CD14-positive monocyte (primary cell): ENCODE data around the gene CA10. TPM values are rescaled to one million over a fixed set of nuclear protein-coding genes. Genes with fewer than 3 reads are reported as not detected.

ENCODE experiments used
- DNase-seq, 3 donors: peaks; one replicate each; pipeline ENCODE4 v3.0.0-alpha.2; 2011 to 2022
- H2AFZ ChIP-seq: 2 replicates; pipeline ENCODE4 v1.6.0; 2012; ENCODE audit warnings: mild to moderate bottlenecking, low read depth, low read length, inconsistent platforms; ENCODE audit not compliant: insufficient read depth, poor library complexity, severe bottlenecking
- H3K27ac ChIP-seq, 2 donors: 1 replicate in 1 of 2; 2 replicates in 1 of 2; pipeline ENCODE4 v1.5.1; 2012 to 2013; ENCODE audit warnings: low read length in 2 of 2, control low read depth in 1 of 2, inconsistent platforms in 1 of 2, low read depth in 1 of 2, mild to moderate bottlenecking in 1 of 2
- H3K27me3 ChIP-seq, 2 donors: one replicate each; pipeline versions ENCODE4 v1.6.0 to v1.6.1; 2011 to 2013; ENCODE audit warnings: low read length in 2 of 2; ENCODE audit not compliant: control insufficient read depth in 2 of 2, insufficient read depth in 2 of 2
- H3K36me3 ChIP-seq, 2 donors: replicated peaks in 1 of 2; 1 replicate in 1 of 2; 2 replicates in 1 of 2; pipeline versions ENCODE4 v1.5.1 to v1.6.1; 2012 to 2013; ENCODE audit warnings: low read length in 2 of 2, control low read depth in 1 of 2, inconsistent platforms in 1 of 2, mild to moderate bottlenecking in 1 of 2; ENCODE audit not compliant: insufficient read depth in 2 of 2, control insufficient read depth in 1 of 2
- H3K4me1 ChIP-seq, 2 donors: 1 replicate in 1 of 2; 2 replicates in 1 of 2; pipeline versions ENCODE4 v1.5.1 to v1.6.1; 2012 to 2013; ENCODE audit warnings: low read length in 2 of 2, control low read depth in 1 of 2, inconsistent platforms in 1 of 2, mild to moderate bottlenecking in 1 of 2, moderate library complexity in 1 of 2; ENCODE audit not compliant: insufficient read depth in 2 of 2, control insufficient read depth in 1 of 2
- H3K4me2 ChIP-seq: replicated peaks from 2 replicates; pipeline ENCODE3; 2012; ENCODE audit warnings: low read length, moderate library complexity, mild to moderate bottlenecking; ENCODE audit not compliant: poor library complexity, severe bottlenecking; ENCODE audit errors: extremely low read depth
- H3K4me3 ChIP-seq, 3 experiments: fragments of 200-600 bp in 1 of 3; sonication (generic) in 1 of 3; replicated peaks in 1 of 3; 1 replicate in 2 of 3; 2 replicates in 1 of 3; pipeline ENCODE4 v1.5.1; 2011 to 2013; ENCODE audit warnings: low read length in 3 of 3, mild to moderate bottlenecking in 3 of 3, control low read depth in 2 of 3, low read depth in 2 of 3, inconsistent platforms in 1 of 3, moderate library complexity in 1 of 3
- H3K79me2 ChIP-seq: 2 replicates; pipeline ENCODE4 v1.6.0; 2012; ENCODE audit warnings: mild to moderate bottlenecking, control low read depth, inconsistent platforms, low read length, moderate library complexity; ENCODE audit not compliant: insufficient read depth
- H3K9ac ChIP-seq: 2 replicates; pipeline ENCODE4 v1.6.0; 2017; ENCODE audit warnings: low read length, mild to moderate bottlenecking; ENCODE audit not compliant: insufficient read depth, poor library complexity, severe bottlenecking
- H3K9me3 ChIP-seq, 2 donors: replicated peaks in 1 of 2; 1 replicate in 1 of 2; 2 replicates in 1 of 2; pipeline versions ENCODE4 v1.5.1 to v1.6.1; 2012 to 2013; ENCODE audit warnings: low read length in 2 of 2, control low read depth in 1 of 2; ENCODE audit not compliant: control insufficient read depth in 1 of 2, insufficient read depth in 1 of 2
- H4K20me1 ChIP-seq: 2 replicates; pipeline ENCODE4 v1.6.0; 2012; ENCODE audit warnings: mild to moderate bottlenecking, low read length, control low read depth, moderate library complexity; ENCODE audit not compliant: insufficient read depth
- H3K27ac Mint-ChIP-seq, 7 donors: one replicate each; pipeline ENCODE4 v1.8.0; 2020; ENCODE audit warnings: mild to moderate bottlenecking in 7 of 7, mixed read lengths in 7 of 7, moderate library complexity in 6 of 7, inconsistent platforms in 2 of 7
- H3K27me3 Mint-ChIP-seq, 3 donors: one replicate each; pipeline ENCODE4 v1.8.0; 2021 to 2022; ENCODE audit warnings: low read depth in 3 of 3, mild to moderate bottlenecking in 3 of 3, mixed read lengths in 3 of 3, moderate library complexity in 3 of 3, inconsistent platforms in 1 of 3
- H3K36me3 Mint-ChIP-seq, 2 donors: one replicate each; pipeline ENCODE4 v1.8.0; 2020; ENCODE audit warnings: mixed read lengths in 2 of 2, inconsistent platforms in 1 of 2, mild to moderate bottlenecking in 1 of 2
- H3K4me1 Mint-ChIP-seq: one replicate; pipeline ENCODE4 v1.8.0; 2020; ENCODE audit warnings: mild to moderate bottlenecking, mixed read lengths
- H3K4me3 Mint-ChIP-seq, 2 donors: one replicate each; pipeline ENCODE4 v1.8.0; 2020; ENCODE audit warnings: mild to moderate bottlenecking in 2 of 2, mixed read lengths in 2 of 2, moderate library complexity in 1 of 2
- H3K9me3 Mint-ChIP-seq, 7 donors: one replicate each; pipeline ENCODE4 v1.8.0; 2020 to 2022; ENCODE audit warnings: mixed read lengths in 7 of 7, mild to moderate bottlenecking in 6 of 7, moderate library complexity in 6 of 7, inconsistent platforms in 2 of 7
- CTCF ChIP-seq: fragments of 200-600 bp; IDR thresholded peaks from one replicate; pipeline ENCODE4 v1.8.0; 2022; ENCODE audit warnings: antibody characterized with exemption, mild to moderate bottlenecking
- whole genome bisulfite sequencing: methylation state at CpG from one replicate; pipeline ENCODE4 v1.1.5; 2013; ENCODE audit warnings: missing lambda C conversion rate; ENCODE audit not compliant: insufficient coverage; 5-methylcytosine and 5-hydroxymethylcytosine counted together
- intact Hi-C, 2 donors: fragments of 100-400 bp; cut with micrococcal nuclease; formaldehyde crosslinking; loops; one replicate each; pipeline versions ENCODE4 v1.15.0 to v1.15.1; 2023
- polyA plus RNA-seq, 3 donors: library from polyadenylated mRNA; depleted of rRNA in 1 of 3; unstranded in 2 of 3; stranded (reverse) in 1 of 3; fragments of 300-500 nt in 2 of 3; fragments of >200 nt in 1 of 3; fragmentation: Illumina TruSeq in 2 of 3; gene quantifications; 1 replicate in 2 of 3; 2 replicates in 1 of 3; pipeline ENCODE4 v1.2.3, GENCODE V29; 2012 to 2021

Gene CA10
- polyA plus RNA-seq, 3 donors: not detected

- no peaks in the 10 kb centered on the region for H4K20me1 ChIP-seq
- H2AFZ ChIP-seq: no peak overlapping the region
- no peaks in the 10 kb centered on the region for H3K79me2 ChIP-seq
- H3K4me1 Mint-ChIP-seq: no peaks in the 10 kb centered on the region
- no peak overlapping the region for H3K4me3 Mint-ChIP-seq
- H3K36me3 ChIP-seq: no peaks in the 10 kb centered on the region
- TF ChIP-seq CTCF: no peak
- no peaks in the 10 kb centered on the region for H3K4me1 ChIP-seq
- no peaks in the 10 kb centered on the region for H3K9me3 ChIP-seq
- peaks cover 0 to 4% (median 2%) of the 10 kb centered on the region in 3 donors for H3K27me3 Mint-ChIP-seq
- no peaks in the 10 kb centered on the region for H3K27me3 ChIP-seq
- 93% methylated on average over 4 of the region's 5 CpGs for WGBS
- no peak overlapping the region for H3K4me3 ChIP-seq
- intact Hi-C loops: no loop called here
- no peak overlapping the region for H3K4me2 ChIP-seq
- peaks cover 0 to 6% (median 0%) of the 10 kb centered on the region in 7 donors for H3K9me3 Mint-ChIP-seq
- no peak overlapping the region for H3K27ac ChIP-seq
- no peak for DNase-seq
- no peak overlapping the region for H3K27ac Mint-ChIP-seq
- H3K36me3 Mint-ChIP-seq: no peaks in the 10 kb centered on the region
- H3K9ac ChIP-seq: no peak overlapping the region
Measured at GRCh38 chr17:51853857-51854256, 304.7 kb downstream of the CA10 start.

- H3K27me3 Mint-ChIP-seq: peaks cover 0 to 4% (median 2%) of the 10 kb centered on the region in 3 donors
- Histone ChIP-seq H3K4me2 (no peak overlapping the region), H3K79me2 (no peaks in the 10 kb centered on the region)
Measured at GRCh38 chr17:51852603-51853002, 305.9 kb downstream of the CA10 start.

More at GRCh38 chr17:51852603-51853002, 305.9 kb downstream of the CA10 start:
- no peaks in the 10 kb centered on the region for H3K36me3 ChIP-seq
- H3K9me3 ChIP-seq: no peaks in the 10 kb centered on the region
- Mint-ChIP-seq H3K4me1 (no peaks in the 10 kb centered on the region), H3K4me3 (no peak overlapping the region), H3K36me3 (no peaks in the 10 kb centered on the region), H3K9me3 (peaks cover 0 to 6% (median 0%) of the 10 kb centered on the region in 7 donors), H3K27ac (no peak overlapping the region)
- H3K4me3 ChIP-seq: no peak overlapping the region
- intact Hi-C loops: no loop called here
- no peak overlapping the region for H3K27ac ChIP-seq
- TF ChIP-seq CTCF: no peak
- H2AFZ ChIP-seq: no peak overlapping the region
- DNase-seq: no peak
- no peaks in the 10 kb centered on the region for H4K20me1 ChIP-seq
- no peaks in the 10 kb centered on the region for H3K27me3 ChIP-seq
- H3K9ac ChIP-seq: no peak overlapping the region
- H3K4me1 ChIP-seq: no peaks in the 10 kb centered on the region
